GM18873 (cell line): ENCODE data around the gene SEC16B.

Experiments
- ATAC-seq: cut with Tn5 transposase; IDR thresholded peaks from one replicate; pipeline ENCODE4 v1.9.1; 2021; ENCODE audit warnings: mild to moderate bottlenecking, moderate library complexity, moderate number of reproducible peaks; ENCODE audit not compliant: unreplicated experiment, low FRiP score

Gene SEC16B

GRCh38 chr1:177945943-177946650 lies 23.8 kb downstream of the SEC16B start:
- peak; percentile 60 for ATAC-seq

- no peak for ATAC-seq
These were observed 25.6 kb downstream of the SEC16B start for GRCh38 chr1:177944016-177944949.

- ATAC-seq: no peak
These were observed 27.9 kb downstream of the SEC16B start for GRCh38 chr1:177941976-177942375.

- ATAC-seq: no peak
These were observed 29.2 kb downstream of the SEC16B start for GRCh38 chr1:177940682-177941081.

GRCh38 chr1:177937931-177938330 lies 31.9 kb downstream of the SEC16B start:
- no peak for ATAC-seq

- ATAC-seq: no peak
These were observed 32.6 kb downstream of the SEC16B start for GRCh38 chr1:177937174-177937770.

GRCh38 chr1:177935638-177936415 lies 34.0 kb downstream of the SEC16B start:
- ATAC-seq: no peak

GRCh38 chr1:177934927-177935326 lies 34.9 kb downstream of the SEC16B start:
- ATAC-seq: no peak

GRCh38 chr1:177934461-177934860 lies 35.4 kb downstream of the SEC16B start:
- no peak for ATAC-seq

GRCh38 chr1:177933881-177934280 lies 36.0 kb downstream of the SEC16B start:
- no peak for ATAC-seq

- ATAC-seq: no peak
These were observed 37.7 kb downstream of the SEC16B start for GRCh38 chr1:177932123-177932522.

GRCh38 chr1:177928952-177929351 lies 40.9 kb downstream of the SEC16B start:
- ATAC-seq: no peak

GRCh38 chr1:177928194-177928593 lies 41.7 kb downstream of the SEC16B start:
- ATAC-seq: no peak

- ATAC-seq: no peak
These were observed 42.7 kb downstream of the SEC16B start for GRCh38 chr1:177927021-177927596.

GRCh38 chr1:177926201-177926600 lies 43.7 kb downstream of the SEC16B start:
- no peak for ATAC-seq

- no peak for ATAC-seq
These were observed 44.9 kb downstream of the SEC16B start for GRCh38 chr1:177925006-177925405.

GRCh38 chr1:177923441-177923840 lies 46.4 kb downstream of the SEC16B start:
- ATAC-seq: no peak

- ATAC-seq: no peak
These were observed 47.6 kb downstream of the SEC16B start for GRCh38 chr1:177922209-177922608.

- ATAC-seq: no peak
These were observed 48.3 kb downstream of the SEC16B start for GRCh38 chr1:177921590-177921989.

GRCh38 chr1:177920091-177920490 lies 49.8 kb downstream of the SEC16B start:
- ATAC-seq: no peak
